ENCODE results near the gene HOMER2.
"Not testable (repeated sequence)": the region's sequence is repeated elsewhere in the genome, so short reads cannot be mapped to it uniquely, and the experiment has no call there.

- not testable (repeated sequence) for TF ChIP-seq CTCF, EP300 (IDR thresholded peaks at IDR 0.05)
Observed at GRCh38 chr15:82821396-82821795, 131.1 kb downstream of the HOMER2 start.

Data from stomach (tissue), 4 donors.